ENCODE data around the gene ZG16. TPM values are rescaled to one million over a fixed set of nuclear protein-coding genes. Genes with fewer than 3 reads are reported as not detected.
A peak's percentile ranks its signal among the peaks of the same experiment; 100 is the strongest.

ZG16 gene
- total and polyA plus RNA-seq, 9 of the 15 experiments (the other 6 are each of a cell fraction or from before 2014, with no cell fraction given) = 0.04 TPM; not detected in 8

GRCh38 chr16:29811170-29811895 is 33.3 kb downstream of the ZG16 start (continued):
- TF ChIP-seq DDX20 (tag; IDR thresholded peaks at IDR 0.05; ENCODE audit: low read depth) (no peak), ZNF717 (CRISPR knock-in tag; IDR thresholded peaks at IDR 0.05) (0 out of 2 replicates have a peak, but pooled peaks have one; percentile 39), LARP7 (IDR thresholded peaks at IDR 0.05) (peak; percentile 65; the same call in 1 of the 2 replicates), SP2 (IDR thresholded peaks at IDR 0.05; ENCODE audit: extremely low read depth, low read depth, low read length, poor library complexity, severe bottlenecking) (peak; percentile 33), SUPT5H (IDR thresholded peaks at IDR 0.05) (peak; percentile 72), OTX1 (CRISPR knock-in tag; IDR thresholded peaks at IDR 0.05) (no peak), C11orf30 (IDR thresholded peaks at IDR 0.05; ENCODE audit: low read depth) (no peak), PHB (CRISPR knock-in tag; IDR thresholded peaks at IDR 0.05) (no peak), NCOR1 (IDR thresholded peaks at IDR 0.05) (peak; percentile 39), ATF1 (CRISPR knock-in tag; IDR thresholded peaks at IDR 0.05) (no peak), ATF1 (tag; IDR thresholded peaks at IDR 0.05) (peak; percentile 75), ZBTB11 (CRISPR knock-in tag; IDR thresholded peaks at IDR 0.05) (peak in 1 of 3 experiments; percentile 57; a peak in 1 of 6 replicates), TAL1 (IDR thresholded peaks at IDR 0.05) (no peak), MIER1 (IDR thresholded peaks at IDR 0.05; ENCODE audit: low read depth) (no peak), NUFIP1 (IDR thresholded peaks at IDR 0.05; ENCODE audit: partially characterized antibody) (no peak), SMC3 (conservative IDR thresholded peaks at IDR 0.05; ENCODE audit: insufficient read depth, low read depth, low read length) (0 out of 2 replicates have a peak, but pooled peaks have one; percentile 4), HNRNPLL (IDR thresholded peaks at IDR 0.05; ENCODE audit: low read depth, low read length, poor library complexity, severe bottlenecking) (peak; percentile 38), MAFK (IDR thresholded peaks at IDR 0.05; ENCODE audit: low read length) (no peak), NRF1 (conservative IDR thresholded peaks at IDR 0.05 in 1 of 2, IDR thresholded peaks at IDR 0.05 in 1 of 2) (peak; percentile 50; a peak in 3 of 4 replicates), CHD2 (IDR thresholded peaks at IDR 0.05; ENCODE audit: low read depth, low read length) (0 out of 2 replicates have a peak, but pooled peaks have one; percentile 9), SP1 (CRISPR knock-in tag; IDR thresholded peaks at IDR 0.05) (peak; percentile 79), NFYB (IDR thresholded peaks at IDR 0.05; ENCODE audit: extremely low read depth, insufficient read length) (peak; percentile 27), RBM39 (optimal IDR thresholded peaks at IDR 0.05; ENCODE audit: low read depth, low read length) (peak; percentile 54), ZNF586 (CRISPR knock-in tag; conservative IDR thresholded peaks at IDR 0.05) (0 out of 2 replicates have a peak, but pooled peaks have one; percentile 64), CHD1 (IDR thresholded peaks at IDR 0.05; ENCODE audit: low read length) (no peak), U2AF1 (optimal IDR thresholded peaks at IDR 0.05; ENCODE audit: low read depth, low read length) (no peak), FIP1L1 (IDR thresholded peaks at IDR 0.05; ENCODE audit: low read depth, low read length, poor library complexity, severe bottlenecking) (peak; percentile 65), KDM5B (IDR thresholded peaks at IDR 0.05; ENCODE audit: insufficient replicate concordance, low read depth, low read length) (peak; percentile 30), ZNF124 (CRISPR knock-in tag; IDR thresholded peaks at IDR 0.05) (no peak)
